Heart left ventricle (tissue), 13 donors: Measurements from ENCODE around the gene ZKSCAN5.

Experiments used
- CTCF ChIP-seq, 12 donors: fragments of 200-600 bp; sonication (generic) in 4 of 12; IDR thresholded peaks; one replicate each; pipeline versions ENCODE4 v1.5.0 to v1.8.0; 2018 to 2022; ENCODE audit warnings: antibody characterized with exemption in 12 of 12, mild to moderate bottlenecking in 5 of 12
- POLR2A ChIP-seq, 2 donors: fragments of 450-650 bp; IDR thresholded peaks; one replicate each; pipeline ENCODE4 v1.6.1; 2017; ENCODE audit warnings: antibody characterized with exemption in 2 of 2, mild to moderate bottlenecking in 2 of 2, moderate library complexity in 2 of 2
- donor health status: ischemic (EF 13 %, LVEDD 7.1; RV severe dilation, severe dysfunction).
- donor health status: DM: no; HTN: yes; CAD: no.
- donor health status: DM: no; HTN: no; CAD: no.
- donor health status: ischemic (EF 25% LVEDD 6.9; RV normal size, moderate dysfunction).
- donor health status: ischemic (EF 25% LVEDD 5.7; RV mildly dilated, moderate dysfunction).
- donor health status: ischemic (EF 35%, LVEDD 5.7; RV mildly dilated, moderate dysfunction).
- donor health status: nonischemic (EF 11% LVEDD 7.7; RV severe dilation, severe dysfunction).
- donor health status: DM: yes; HTN: yes; CAD: no.
- donor health status: PGD.
- donor health status: ischemic (EF 29% LVEDD 5.4; RV normal size, mild dysfunction).
- donor health status: nonischemic (EF 23%, LVEDD 6.1; RV moderate dilation, normal function).

GRCh38 chr7:99543081-99543671 is 38.7 kb downstream of the ZKSCAN5 start:
- TF ChIP-seq CTCF (IDR thresholded peaks at IDR 0.05), result no peak
- TF ChIP-seq POLR2A (IDR thresholded peaks at IDR 0.05), result no peak
